NCI-H524 (cell line): ENCODE results near the gene PRSS50.

ENCODE experiments used
- DNase-seq, 2 experiments: peaks; one replicate each; lab custom pipeline; 2025; lab: John Stamatoyannopoulos, UW

Gene PRSS50

DNA sequence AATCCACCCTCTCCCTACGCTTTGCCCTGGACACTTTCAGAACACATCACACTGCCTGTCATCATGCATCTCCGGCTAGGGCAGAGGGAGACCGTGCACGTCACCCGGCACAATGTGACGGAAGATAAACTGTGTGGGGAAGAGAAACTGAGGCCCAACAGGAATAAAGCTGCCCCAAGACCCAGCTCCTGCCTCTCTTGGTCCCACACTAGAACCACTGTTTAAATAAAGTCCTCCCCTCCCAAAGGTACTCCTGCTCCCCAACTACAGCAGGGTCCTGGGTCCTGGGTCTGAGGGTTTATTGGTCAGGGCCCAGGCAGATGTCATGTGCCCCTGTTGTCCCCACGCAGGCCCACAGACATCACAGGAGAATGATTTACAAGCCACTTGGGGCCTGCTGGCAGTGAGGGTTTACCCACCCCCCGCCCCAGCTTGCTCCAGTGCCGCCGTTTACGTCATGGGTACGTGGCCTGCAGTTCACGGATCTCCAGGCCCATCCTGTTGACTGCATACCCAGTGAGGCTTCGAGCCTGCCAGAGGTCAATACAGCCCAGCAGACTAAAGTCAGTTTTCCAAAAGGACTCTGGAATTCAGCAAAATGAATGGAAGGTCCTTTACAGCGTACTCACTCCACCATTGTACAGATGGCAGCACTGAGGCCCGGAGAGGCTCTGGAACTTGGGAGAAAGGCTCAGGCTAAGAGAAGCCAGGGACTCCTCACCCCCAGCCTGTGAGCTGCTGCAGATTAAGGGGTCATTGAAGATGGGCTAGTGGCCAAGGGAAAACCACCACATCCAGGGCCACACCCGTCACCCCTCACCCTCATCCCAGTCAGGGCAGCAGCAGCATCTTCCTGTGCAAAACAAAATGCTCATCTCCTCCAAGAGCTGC lies 47.4 kb downstream of the PRSS50 start:
- no peak for DNase-seq

DNA sequence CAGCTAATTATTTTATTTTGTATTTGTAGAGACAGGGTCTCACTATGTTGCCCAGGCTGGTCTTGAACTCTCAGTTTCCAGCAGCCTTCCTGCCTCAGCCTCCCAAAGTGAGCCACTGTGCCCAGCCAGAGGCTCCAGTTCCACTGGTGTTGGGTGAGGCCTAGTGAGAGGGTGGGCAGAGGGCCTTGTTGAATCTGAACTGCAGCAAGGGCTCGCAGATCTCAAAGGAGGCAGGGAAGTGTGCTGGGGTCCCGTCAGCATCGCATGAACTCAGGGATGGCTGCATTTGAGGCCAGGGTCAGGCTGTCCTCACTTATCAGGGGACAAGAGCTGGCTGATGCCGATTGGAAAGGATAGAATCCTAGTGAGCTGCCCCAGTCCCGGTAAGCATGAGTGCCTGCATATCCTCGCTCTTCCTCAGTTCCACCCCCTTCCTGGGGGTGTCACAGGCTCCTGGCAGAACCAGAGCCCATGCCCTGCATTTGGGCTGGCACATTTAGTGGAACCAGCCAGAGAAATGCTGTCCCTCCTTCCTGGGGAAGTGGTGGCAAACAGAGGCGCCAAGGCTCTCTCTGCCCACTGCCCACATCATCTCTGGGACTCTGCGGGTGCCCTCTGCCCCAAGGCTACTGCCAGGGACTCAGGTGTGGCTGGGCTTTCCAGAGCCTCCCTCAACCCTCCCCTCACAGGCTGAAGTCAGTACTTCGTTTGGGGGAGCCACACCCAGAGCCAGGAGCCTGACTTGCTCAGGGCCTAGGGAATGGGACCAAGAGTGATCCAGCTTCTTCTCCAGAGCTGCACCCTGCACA lies 48.3 kb downstream of the PRSS50 start:
- no peak for DNase-seq

DNA sequence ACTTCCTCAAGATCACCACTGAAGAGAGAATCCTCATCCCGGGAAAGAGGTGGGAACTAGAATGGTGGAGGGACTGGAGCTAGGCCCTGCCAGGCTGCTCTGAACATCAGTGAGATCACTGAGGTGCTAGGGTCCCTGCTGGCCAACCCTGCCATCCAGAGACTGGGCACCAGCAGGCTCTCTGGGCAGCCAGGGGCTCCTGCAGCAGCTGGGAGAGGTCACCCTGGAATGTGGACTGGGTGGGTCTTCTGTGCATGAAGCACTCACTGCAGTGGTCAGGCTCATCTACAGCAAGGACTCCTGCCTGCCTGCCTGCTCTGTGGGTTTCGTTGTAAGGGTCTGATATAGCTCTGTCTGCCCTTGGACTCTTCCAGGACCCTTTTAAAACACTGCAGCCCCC lies 49.1 kb downstream of the PRSS50 start:
- no peak for DNase-seq

DNA sequence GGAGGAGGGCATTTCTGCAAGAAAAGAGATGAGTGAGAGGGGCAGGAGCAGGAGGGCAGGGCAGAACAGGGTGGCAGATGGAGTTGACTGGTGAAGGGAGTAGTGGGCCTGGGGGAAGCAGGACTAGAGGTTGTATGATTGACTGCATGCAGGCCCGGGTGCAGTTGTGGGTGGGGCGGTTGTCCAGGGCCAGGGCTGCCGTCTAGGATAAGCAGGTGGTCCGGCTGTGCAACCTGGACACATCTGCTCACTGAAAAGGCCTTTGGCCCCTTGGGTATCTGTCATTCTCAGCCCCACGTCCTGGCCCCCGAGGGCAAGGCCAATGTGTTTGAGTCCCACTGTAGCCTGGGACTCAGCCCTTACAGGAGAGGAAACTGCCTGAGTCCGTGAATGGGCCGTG lies 49.6 kb downstream of the PRSS50 start:
- no peak for DNase-seq

DNA sequence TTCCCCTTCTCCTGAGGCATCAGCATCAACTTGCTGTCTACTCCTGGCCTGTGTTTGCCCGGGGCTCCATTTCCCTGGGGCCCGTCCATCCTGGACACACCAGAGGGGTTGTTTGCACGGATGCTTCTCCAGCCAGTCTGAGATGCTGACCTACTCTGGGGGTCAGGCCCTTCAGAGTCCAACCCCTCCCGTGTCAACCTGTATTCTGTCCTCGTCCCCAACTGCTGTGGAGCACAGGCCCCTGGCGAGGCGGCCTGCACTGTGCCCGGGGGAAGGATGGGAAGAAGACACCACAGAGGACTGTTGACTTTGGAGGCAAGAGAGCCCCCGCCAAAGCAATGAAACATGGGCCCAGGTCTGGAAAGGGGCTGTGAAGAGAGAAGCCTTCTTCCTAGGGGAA lies 50.0 kb downstream of the PRSS50 start:
- no peak for DNase-seq

DNA sequence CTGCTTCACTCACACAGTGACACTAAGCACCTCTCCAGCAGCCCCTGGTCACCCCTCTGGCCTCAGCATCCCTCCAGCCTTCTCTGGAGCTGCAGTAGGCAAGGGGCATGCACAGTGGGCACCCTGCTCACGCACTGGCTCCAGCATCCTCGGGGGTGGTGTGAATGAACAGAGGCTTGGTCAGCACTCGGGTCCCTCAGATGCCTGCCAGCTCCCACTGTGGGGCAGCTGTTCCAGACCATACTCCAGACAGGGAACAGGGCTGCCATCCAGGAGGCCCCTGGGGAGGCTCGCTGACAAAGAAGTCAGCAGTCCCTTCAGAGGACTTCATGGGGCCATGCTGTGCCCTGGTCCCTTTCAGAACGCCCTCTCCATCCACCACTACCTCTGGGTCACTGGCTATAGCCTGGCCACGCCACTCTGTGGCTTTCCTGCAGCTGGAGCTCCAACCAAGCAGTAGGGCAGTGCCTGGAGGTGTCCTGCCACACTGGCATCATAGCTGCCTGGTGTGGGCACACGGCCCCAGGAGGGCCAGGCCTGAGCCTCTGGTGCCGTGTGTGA lies 50.5 kb downstream of the PRSS50 start:
- no peak for DNase-seq

DNA sequence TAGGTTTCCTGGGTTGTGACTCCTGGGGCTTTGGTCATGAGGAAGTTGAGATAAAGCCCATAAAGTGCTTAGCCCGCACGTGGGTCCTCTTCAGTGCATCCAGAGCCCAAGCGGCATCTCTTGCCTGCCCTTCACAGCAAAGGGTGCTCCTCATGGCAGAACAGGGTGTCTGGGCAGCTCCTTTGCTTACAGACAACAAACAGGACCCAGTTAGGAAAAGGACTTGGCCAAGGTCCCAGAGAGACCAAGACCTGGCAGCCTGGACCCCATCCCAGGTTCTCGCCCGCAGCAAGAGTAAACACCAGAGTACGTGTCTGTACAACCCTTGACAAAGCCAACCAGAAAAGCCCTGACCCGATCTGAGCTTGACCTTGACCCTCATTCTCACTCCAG lies 51.2 kb downstream of the PRSS50 start:
- DNase-seq: no peak

DNA sequence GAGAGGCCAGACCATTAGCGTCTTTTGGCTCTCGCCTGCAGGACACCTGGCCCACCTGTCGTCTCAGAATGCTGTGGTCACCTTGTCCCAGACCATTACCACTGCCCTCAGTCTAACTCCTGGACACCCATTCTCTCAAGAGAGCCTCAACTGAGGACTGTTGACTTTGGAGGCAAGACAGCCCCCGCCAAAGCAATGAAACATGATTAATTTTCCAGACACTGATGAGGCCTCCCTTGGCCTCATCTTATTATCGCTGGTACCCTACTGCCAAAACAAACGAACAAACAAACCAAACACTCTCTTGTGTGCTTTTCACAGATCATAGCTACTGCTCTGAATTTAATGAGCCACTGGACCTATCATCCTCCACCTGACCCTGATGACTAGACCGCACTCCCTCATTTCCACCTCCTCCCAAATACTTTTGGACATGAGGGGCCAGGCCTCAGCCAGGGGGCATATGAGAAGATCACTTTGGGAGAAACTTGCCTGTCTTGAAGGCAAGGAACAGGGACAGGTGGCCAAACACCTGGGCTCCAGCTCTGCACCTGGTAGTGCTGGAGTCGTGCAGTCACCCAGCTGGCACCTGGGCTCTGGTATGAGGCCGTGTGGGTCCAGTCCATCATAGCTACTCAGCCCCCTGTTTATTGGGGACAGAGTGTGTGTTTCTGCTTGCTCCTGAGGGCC lies 51.8 kb downstream of the PRSS50 start:
- DNase-seq: no peak

DNA sequence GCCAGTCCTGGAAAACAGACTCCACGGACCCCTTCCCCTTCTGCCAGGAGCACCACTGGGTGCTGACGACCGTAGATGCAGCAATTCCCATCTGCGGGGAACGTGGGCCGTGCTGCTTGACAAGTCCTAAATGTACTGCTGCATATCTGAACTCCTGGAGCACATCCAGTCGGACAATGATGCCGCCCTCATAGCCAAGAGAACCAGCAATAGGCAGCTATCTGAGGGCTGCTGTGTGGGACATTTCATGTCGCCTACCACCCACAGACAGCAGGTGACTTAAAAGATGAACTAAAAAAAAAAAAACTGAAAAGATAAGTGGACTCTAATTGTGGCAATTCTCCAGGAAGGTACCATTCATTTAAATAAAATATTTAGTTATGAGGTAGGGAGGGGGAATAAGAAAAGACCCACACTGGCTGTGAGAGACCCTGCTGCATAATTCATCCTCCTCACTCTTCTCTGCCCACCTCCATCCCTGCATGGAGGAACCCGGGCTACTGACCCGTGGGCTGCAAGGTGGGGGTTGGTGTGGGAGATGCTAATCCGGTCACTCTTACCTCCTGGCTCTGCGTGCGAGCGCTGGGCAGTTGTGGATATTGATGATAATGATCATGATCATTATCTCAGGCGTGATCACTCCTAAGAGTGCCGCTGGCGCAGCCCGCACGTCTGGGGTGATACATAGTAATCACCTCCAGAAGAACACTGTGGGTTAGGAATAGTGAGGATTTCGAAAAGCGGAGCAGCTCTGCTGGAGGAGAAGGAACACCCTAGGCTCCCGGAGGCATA lies 52.5 kb downstream of the PRSS50 start:
- no peak for DNase-seq

DNA sequence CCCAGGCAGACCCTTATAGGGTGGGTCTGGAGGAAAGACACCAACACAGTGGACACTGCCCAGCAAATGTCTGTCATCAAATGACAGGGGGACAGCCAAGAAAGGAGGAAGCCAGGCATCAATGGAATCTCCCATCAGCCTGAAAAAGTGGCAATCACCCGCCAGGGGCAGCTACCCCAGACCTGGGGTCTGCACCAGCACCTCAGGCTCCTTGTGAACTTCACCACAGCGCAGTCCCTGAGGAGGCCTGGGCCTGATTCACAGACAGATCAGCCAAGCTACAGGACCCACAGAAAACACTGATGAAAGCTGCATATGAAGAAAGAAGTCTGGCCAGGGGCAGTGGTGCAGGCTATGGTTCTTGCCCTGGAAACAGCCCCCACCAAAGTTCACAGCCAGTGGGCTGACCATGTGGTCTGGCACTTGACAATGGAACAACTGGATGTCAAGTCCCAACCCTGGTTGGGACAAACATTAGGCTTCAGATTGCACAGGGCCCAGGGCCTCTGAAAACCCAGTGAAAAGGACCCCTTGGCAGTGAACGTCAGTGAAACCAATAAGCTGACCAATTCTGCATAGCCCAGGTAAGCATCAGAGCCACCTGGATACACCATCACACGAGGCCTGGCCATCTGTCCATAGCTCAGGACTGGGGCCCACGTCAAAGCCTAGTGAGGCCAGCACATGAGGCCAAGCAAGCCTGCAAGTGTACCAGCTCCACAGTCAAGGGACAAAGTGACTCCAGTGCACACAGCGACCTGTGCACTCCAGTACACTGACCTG lies 53.3 kb downstream of the PRSS50 start:
- no peak for DNase-seq

DNA sequence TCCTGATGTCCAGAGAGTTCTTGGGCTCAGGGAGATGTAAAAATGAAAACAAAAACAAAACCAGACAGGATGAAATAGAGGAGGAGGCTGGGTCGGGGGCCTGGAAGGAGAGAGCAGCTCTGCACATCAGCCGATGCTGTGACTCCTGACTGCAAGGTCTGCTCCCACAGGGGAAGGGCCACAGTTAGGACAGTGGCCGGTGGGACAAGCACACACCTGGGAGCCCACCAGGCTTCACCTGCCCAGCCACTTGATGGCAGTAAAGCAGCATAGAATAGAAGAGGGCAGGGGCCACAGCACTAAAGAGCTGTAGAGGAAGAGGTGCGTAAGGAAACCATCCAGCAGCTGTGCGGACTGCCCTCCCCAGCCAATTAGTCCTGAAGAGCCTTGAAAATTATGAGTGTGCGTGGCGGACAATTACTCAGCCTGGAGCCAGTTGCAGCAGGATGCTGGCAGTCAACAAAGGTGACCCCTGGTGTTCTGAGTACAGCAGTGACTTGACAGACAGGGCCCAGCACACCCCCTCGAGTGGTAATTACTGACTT lies 54.0 kb downstream of the PRSS50 start:
- peak; percentile 41 to 76 for DNase-seq

DNA sequence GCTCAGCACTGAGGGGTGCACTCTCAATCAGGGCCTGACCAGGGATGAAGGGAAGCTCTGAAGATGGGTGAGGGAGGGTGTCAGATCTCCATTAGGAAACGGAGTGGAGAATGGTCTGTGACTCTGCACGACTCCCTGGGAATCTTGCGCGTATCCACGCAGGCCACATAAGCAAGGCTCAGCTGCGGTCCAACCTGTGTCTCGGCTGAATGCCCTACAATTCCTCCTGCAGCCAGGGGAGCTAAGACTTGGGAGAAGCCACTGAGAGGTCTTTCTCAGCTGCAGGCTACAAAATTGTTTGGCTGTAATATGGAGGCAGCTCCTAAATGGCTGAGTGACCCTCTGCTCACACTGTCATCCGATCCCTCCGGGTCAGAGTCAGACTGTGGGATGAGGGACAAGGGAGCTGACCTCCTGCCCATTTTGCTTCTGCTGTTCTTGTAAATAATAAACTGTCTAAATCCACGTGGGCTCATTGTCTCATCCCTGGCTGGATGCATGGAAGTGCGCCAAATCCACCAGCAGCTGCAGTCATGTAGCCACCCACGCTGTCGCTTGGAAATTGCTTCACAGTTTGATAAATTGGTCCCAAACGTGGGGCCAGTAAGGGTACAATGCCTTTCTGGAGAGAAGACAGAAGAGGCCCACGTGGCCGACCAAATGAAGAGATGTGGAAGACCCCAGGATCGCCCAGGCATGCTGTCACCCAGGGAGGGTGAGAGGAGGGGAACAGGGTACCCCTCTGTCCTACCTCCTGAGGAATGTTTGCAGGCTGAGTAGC lies 54.7 kb downstream of the PRSS50 start:
- no peak for DNase-seq
